IPS-NIHi7 (cell line): ENCODE measurements around the gene KLHL3.

Source experiments
- DNase-seq: peaks from one replicate; pipeline ENCODE4 v3.0.0; 2012; ENCODE audit warnings: mixed read lengths; ENCODE audit errors: extremely low spot score

Gene KLHL3

DNA sequence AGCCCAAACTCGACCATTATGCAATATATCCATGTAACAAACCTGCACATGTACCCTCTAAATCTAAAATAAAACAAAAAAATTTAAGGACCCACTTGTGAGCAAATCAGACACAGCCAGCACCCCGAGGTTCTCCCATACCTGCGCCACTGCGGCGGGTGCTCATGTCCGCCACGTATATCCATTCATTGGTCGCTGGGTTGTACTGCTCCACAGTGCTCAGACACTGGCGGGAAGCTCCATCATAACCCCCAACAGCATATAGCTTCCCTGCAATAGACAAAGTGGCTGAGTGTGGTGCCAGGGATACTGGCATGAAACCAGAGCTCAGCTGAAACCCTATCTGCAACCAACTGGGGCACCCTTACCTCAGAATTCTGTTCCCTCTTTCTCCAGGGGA, 102.0 kb downstream of the KLHL3 start:
- DNase-seq, result no peak

DNA sequence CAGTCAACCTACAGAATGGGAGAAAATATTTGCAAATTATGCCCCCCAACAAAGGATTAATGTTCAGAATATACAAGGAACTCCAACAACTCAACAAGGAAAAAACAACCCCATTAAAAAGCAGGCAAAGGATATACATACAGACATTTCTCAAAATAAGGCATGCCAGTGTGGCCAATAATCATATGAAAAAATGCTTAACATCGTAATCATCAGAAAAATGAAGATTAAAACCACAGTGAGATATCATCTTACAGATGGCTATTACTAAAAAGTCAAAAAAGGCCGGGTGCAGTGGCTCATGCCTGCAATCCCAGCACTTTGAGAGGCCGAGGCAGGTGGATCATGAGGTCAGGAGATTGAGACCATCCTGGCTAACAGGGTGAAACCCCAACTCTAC, 103.2 kb downstream of the KLHL3 start:
- no peak for DNase-seq

DNA sequence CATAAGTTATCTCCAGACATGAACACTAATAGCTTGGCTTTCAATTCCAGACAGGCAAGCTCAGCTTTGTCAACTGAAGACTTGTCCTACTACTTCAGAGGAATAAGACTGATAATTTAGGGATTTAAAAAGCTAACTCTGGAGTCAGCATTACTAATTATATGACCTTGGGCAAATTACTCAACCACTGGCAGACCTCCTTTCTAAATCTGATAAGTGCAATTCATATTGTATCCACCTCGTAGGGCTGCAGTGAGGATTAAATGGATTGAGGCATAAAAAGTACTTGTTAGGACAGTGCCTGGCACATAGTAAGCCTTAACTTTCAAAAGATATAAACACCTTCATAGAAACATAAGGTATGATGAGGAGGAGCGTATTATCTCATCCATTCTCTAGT, 104.4 kb downstream of the KLHL3 start:
- DNase-seq, result no peak

DNA sequence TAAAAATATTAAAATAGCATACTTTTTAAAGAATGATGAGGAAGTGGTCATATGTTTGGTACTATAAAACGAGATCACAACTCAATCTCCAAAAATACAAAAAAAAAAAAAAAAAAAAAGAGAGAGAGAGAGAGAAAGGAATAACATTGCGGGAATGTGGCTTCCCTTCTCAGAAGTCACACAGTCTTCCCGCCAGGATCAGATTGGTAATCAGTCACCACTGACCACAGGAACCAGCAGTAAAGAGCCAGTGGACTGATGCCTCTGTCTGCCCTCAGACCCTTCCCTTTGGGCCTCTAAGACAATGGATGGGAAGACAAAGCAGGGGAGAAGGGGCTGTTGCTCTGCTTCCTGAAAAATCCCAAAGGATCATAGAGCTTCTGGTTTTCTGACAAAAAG, 104.9 kb downstream of the KLHL3 start:
- DNase-seq, result no peak

DNA sequence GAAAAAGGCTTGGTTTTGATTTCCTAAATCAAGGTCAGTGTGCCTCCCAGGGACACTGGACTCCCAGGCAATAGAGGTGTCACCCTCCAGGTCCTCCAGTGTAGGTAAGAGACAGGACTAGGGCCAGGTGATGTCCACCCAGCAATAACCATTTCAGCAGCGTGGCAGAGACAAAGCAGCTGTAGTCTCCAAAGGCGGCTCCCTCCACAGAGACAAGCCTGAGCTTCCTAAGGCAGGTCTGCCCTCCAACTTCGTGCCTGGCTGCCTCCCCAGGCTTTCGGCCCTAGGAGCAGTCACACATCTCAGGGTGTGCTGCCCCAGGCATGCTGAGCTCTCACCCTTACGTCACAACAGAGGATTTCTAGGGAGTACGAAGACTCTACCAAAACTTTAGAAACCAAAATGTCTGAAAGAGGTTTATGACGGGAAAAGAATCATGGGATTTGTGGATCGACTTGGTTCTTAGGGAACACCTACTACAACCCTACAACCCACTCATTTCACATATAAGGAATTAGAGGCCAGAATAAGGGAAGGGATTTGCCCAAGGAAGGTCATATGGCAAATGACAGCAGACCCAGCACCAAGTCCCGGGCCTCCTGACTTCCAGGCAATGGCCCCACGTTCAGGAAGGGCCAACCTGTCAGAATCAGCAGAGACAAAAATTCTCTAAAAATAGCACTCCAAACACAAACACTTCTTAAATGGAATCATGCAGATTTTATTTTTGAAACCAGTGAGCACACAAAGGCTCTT, 105.5 kb downstream of the KLHL3 start:
- DNase-seq, result no peak

DNA sequence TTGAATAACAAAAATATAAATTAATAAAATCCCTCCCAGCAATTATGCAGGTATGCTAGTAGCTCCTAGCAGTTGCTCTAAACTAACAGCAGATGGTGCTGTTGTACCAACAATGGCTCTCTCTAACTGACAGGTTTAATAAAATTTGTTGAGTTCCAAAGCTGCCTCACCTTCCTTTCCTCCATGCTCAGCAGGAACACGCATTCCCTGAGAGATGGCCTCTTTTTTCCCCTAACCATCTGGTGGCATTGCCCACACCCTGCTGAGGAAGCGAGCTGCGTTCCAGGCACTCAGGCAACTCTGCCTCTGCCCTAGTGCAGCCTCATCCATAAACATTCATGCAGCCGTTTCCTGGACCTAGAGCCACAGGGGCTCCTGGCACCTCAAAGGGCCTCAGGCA, 106.2 kb downstream of the KLHL3 start:
- DNase-seq, result peak; percentile 81

DNA sequence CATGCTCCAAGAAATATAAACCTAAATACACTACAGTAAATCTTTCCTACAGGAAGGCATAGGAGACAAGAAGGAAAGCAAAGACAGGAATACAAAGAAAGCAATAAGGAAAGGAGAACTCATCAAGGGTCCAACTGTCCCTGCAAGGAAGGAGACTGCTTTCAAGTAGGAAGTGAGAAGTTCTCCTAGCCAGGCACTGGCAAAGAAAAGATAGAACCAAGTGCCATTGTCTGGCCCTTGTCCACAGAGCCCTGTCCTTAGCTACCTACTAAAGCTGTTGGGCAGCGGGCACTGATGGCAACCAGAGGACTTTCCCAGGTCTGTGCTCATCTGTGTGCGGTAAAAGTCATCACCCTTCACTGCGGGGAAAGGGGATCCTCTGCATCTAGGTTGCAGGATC, 108.2 kb downstream of the KLHL3 start:
- no peak for DNase-seq

DNA sequence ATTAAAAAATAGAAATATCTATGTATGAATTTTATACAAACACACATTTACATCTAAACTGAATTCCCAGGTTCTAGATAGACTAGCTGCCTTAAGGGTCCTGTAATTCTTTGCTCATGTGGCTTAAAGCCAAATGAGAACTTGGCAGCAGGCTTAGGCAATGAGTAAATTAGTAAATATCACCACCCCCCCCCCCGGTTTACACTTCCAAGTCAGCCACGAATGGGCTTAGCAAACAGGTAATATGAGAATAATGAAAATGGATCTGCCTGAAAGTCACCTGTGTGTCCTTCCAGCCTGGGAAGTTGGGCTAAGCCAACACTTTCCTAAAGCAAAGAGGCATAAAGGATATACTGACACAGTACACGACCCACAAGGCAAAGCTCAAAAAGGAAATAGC, 108.6 kb downstream of the KLHL3 start:
- no peak for DNase-seq

DNA sequence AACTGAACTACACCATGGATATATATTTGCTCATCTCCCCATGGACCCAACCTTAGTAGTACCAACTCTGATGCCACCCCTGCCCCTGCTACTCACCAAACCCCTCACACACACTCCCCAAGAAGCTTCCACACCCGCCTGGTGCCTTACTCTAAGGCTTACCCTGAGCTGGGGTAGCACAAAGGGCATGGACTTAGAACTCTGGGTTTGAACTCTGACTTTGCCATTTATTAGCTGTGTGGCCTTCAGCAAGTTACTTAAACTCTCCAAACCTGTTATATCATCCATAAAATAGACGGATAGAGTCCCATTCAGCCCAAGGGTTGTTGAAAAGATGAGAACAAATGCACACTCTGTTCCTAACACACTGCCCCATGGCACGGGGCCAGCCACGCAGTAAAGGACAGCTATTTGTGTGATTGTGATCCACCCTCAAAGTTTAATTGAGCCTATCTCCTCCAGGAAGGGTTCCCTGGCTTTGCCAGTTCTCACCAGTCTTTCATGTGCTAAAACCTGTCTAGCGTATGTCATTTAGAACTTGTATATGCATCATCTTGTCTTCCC, 111.0 kb downstream of the KLHL3 start:
- no peak for DNase-seq

DNA sequence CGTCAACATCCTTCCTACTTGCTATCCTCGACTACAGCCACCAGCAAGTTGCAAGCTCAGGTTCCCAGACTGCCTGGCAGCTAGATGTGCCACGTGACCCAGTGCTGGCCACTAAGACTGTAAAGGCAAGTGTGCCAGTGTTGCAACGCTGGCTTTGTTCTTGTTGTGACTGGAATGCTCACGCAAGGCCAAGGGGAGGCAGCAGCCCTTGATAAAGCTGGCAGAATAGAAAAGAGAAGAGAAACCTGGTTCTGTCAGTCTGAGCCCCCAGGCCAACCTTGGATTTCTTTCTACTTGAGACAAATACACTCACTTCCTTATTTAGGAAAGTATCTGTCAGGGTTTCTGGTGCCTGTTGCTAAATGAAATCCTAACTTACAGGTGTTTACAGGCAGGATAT, 113.0 kb downstream of the KLHL3 start:
- no peak for DNase-seq

DNA sequence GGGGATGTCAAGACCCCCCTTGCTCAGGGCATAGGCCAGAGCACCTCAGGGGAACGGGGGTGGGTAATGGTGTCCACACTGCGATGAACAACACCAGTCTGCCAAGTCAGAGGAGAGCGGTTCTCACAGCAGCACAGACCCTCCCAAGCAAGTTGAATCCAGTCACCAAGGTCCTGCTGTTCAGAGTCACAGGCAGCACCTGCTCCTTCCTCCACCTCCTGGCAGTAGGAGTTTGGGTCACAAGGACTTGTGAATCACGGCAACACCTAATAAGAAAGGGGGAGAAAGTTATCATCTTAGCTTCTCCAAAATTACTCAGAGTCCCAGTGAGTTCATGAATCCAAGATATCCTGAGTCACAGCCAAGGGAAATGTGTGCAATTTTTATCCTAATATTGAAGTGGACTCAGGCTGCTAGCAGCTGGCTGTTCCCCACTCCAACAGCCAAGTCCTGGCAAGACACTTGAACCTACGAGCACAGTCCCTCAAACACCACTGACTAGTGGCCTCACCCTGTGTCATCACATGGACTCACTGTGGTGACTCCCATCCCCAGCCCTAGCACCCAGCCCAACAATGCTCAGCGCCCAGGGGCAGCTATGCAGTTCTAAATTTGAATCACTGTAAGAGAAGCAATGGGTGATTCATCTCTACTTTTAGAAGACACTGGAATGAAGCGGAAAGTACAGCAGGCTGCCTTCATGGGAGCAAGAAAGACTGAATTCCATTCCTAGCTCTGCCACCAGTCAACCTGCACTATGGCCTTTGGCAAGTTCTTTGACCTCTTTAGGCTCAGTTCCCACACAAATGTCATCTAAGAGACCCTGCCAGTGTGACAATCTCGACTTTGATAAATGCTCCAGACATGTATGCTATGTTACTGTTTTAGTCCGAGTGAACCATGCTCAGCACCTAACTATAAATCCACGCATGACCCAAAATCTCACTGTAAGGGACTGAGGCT, 113.7 kb downstream of the KLHL3 start:
- DNase-seq, result no peak

DNA sequence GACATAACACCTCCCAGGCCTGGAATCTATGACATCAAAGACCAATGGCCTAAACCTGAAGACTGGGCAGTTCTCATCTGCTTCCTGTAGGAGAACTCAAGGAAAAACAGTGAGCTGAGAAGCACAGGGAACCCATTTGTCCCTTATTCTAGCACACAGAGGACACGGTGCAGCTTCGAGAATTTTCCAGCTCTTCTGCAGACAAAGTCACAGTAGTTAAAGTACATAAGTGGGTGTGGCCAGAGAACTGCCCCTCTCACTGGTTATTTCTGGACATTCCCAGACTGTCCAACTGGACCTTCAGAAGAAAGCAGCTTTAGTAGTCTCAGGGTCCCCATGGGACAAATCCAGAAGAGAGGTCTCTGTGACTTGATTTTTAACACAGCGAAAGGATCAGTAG, 114.6 kb downstream of the KLHL3 start:
- DNase-seq, result no peak

DNA sequence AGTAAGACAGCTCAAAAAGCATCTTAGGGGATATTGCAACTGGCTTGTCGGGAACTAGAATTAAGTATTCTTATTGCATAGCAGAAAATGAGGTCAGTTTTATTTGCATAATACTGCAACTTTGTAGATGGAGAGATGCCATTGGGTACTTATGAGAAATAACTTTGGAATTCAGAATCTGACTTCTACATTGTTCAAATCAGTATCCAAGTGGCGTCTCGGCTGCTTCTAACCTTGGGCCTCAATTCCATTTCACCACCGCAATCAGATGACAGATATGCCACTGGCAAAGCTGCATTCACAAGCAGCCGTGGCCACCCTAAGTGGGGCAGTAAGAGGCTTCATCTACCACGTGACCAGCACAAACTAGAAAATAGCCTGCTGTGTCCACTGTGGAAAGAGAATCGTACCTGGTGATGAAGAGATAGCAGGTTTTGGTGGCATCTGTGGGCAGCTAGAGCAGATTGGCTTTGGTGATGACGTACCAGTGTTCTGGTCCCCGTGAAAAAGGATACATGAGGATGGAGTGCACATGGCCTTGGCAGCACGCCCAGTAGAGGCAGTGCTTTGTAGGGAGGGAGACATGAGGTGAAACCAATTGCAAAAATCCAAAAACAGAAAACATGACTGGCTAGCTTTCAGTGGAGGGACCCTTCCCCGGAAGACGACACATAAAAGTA, 116.6 kb downstream of the KLHL3 start:
- DNase-seq, result no peak

DNA sequence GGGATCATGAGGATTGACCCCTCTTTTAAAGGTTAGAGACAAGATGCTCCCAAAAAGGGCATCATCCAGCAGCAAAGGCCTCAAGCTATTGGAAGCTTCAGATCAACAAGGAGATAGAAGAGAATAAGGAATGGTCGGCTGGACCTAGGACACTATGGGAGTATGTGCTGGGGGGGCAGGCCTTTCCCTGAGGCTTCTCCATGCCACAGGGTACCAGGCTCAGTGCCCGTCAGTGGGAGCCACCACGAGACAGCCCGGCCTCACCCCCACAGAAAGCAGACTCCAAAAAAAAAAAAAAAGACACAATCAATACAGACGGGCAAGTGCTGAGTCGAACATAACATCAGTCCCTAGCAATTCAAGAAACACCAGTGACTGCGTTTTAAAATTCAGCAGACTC, 117.4 kb downstream of the KLHL3 start:
- no peak for DNase-seq

DNA sequence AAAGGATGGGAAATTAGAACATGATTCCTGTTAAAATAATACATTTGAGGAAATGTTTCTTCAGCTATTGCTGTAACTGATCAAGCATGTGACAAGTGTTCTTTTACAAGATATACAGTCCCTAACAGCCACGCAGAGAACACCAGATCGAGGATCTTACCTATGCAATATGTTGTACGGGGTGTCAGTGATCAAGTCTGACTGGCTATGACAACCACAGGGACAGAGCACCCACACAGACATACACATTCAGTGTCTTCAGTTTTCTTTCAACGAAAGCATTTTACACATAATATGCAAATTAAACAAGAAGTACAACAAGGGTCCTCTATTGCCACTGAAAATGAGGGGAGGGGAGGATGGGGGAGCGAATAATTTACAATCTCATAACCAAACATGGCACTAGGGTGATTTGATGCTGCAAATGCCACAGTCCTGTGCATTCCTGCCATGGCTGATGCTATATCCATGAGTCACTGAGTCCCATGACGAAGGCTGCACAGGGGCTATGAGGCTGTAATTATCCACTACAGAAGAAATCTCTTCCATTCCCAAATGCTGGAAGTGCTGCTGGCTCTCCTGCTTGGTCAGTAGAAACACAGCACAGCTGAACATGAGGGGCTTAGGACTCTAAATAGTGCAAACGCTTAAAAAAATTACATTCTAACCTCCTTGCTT, 118.2 kb downstream of the KLHL3 start:
- no peak for DNase-seq

DNA sequence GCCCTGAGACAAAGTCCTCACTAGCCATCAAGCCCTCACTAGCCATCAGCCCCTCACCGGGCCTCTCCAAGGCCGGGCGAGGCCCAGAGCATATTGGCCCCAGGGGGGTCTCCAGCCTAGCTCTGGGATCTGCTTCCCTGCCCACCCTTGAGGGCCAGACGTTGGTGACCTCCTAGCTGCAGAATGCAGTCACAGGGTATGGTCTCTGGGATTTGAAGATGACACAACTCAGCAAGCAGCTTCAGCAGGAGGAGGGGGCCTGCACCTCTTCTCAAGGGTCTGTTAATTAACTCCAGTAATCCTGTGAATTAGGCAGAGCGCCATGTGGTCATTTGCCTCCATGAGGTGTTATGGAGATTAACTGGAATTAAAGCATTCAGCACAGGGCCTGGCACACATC, 119.8 kb downstream of the KLHL3 start:
- DNase-seq, result no peak

DNA sequence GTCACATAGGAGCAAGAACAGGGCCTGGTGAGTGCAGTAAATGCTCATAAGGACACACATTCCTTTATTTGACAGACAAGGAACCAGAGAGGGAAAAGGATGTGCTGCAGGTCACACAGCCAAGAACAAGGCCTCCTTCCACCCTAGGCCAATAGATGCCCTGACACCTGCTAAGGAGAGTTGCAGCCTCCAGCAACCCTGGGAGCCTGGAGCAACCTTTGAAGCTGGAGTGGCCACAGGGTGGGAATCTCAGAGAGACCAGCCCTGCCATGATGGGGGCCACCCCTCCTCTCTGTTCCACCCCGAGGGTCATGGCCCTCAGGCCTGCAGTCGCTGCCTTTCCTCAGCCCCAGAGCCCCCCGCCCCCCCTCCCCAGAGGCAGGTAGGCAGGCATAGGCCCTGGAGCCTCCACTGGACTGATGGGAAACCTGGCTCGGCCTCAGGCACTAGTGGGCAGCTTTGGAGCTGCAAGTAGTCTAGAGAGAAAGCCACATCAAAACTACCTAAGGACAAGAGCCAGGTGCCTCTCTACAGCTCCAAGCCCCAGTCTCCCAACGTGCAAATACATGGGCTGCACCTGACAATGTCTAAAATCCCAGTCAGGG, 120.6 kb downstream of the KLHL3 start:
- no peak for DNase-seq

DNA sequence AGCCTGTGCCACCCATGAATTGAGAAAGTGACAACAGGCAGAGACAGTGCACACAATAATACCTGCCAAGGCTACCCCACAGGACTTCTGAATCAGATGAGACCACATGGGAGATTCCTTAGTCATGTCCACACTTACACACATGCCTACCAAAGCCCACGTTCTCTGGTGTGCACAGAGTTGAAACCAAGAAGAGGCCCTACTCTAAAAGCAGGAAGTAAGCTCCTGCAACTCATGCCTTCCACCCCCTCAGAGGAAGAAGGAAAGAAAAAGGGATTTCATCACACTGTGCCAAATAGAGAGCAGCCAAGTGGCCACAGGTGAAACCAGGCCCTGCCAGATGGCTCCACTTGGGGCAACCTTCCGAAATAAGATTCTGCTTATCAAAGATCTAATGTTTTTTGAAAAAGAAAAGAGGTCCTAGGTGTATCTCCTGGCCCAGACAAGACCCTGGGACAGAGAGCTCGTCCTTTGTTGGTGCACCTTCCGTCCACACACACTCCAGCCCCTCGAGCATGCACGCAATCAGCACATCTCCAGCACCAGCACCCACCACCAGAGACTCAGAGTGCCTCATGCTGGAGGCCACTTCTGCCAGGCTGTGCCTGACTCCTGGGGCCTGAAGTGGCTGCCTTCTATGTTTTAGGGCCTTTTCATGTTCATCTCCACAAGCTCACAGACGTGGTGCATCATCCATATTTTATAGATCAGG, 122.2 kb downstream of the KLHL3 start:
- DNase-seq, result no peak

DNA sequence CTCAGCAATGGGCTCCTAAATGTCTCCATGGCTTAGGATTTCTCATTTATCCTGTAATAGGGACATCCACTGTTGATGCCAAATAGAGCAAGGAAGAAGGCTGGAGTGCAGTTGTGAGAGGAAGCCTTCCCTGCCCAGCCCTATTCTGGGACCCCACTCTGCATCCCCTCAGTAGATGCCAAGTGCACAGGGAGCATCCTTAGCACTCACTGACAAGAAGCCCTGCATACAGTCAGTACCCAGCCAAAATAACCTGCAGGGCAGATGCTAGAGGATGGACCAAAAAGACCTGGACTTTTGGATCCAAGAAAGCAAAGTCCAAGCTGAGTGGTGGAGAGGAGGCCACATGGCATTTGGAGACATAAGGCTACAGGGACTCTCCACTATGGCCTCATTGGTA, 123.3 kb downstream of the KLHL3 start:
- no peak for DNase-seq

DNA sequence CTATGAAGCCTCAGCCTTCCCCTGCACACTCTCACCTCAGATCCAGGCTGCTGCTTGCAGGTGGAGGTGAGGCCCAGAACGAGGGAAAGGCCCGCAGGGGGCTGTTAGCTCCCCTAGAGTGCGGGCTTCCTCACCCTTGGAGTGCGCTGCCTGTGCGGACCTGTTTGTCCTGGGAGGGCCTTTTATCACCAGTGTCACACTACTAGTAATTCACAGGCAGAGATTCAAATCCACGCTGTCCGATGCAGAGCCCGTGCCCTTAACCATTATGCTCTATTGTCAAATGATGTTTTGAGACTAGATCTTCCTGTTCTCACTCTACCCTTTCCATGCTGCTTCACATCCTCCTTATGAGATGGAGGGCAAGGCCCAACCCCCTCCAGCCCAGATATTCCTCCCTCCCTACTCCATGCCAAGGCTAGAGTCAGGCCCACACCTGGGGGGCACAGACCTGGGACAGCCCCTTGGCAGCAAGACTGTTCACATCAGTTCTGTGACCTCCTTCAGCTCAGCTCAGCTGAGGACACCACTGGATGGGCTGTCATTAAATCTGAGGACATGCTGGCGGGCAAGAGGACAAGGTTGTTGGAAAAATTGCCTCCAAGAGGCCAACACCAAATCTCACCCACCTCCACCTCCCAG, 124.0 kb downstream of the KLHL3 start:
- no peak for DNase-seq
